ENCODE measurements around the gene GGA1. TPM values are rescaled to one million over a fixed set of nuclear protein-coding genes. Genes with fewer than 3 reads are reported as not detected.
"Not testable (repeated sequence)": the region's sequence is repeated elsewhere in the genome, so short reads cannot be mapped to it uniquely, and the experiment has no call there.

The GGA1 gene
- total and polyA plus RNA-seq, 10 donors = 43.4 to 134 (median 83.4) TPM

DNA sequence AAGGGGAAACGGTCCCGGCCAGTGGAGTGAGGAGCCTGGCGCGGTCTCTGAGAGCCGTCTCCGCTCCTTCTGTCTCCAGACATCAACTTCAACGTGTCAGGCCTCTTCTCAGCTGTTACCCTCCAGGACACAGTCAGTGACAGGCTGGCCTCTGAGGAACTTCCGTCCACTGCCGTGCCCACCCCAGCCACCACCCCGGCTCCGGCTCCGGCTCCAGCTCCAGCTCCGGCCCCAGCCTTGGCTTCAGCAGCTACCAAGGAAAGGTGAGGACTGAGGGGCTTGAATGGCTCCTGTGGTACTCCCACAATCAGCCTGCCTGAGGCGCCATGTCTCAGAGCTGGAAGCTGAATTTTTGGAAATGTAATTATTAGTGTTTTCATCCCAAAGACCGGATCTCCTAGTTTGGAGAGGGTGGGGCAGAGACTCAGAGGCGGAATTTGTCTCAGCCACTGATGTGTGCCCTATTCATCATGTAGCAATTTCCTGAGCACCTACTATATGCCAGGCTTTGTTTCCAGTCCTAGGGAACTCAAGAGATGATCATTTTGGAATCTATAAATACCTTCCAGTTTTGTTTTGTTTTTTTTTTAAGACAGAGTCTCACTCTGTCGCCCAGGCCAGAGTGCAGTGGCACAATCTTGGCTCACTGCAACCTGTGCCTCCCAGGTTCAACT, 42.0 kb downstream of the GGA1 start:
- DNase-seq = no peak
- H3K27ac ChIP-seq = no peak overlapping the region
- intact Hi-C loops (cut with DNase I; ENCODE audit: low total_unique reads) = no loop called here
- H3K36me3 ChIP-seq = peaks cover 0 to 100% (median 91%) of the 10 kb centered on the region in 6 donors
- no peaks in the 10 kb centered on the region for H3K9me3 ChIP-seq
- no peaks in the 10 kb centered on the region for H3K27me3 ChIP-seq (replicated peaks in 1 of 7)
- H3K4me1 ChIP-seq = no peaks in the 10 kb centered on the region
- no peak overlapping the region for H3K4me3 ChIP-seq
- TF ChIP-seq POLR2AphosphoS5 (IDR thresholded peaks at IDR 0.05) (peak in 1 of 3 donors; percentile 24), POLR2A (IDR thresholded peaks at IDR 0.05) (no peak)
- 94 to 98% (median 95%) methylated on average over 16 to 17 of the region's 17 CpGs for WGBS, 5 donors

GRCh38 chr22:37654563-37655251, 46.1 kb downstream of the GGA1 start:
- H3K27ac ChIP-seq = no peak overlapping the region
- intact Hi-C loops (cut with DNase I; ENCODE audit: low total_unique reads) = no loop called here

DNA sequence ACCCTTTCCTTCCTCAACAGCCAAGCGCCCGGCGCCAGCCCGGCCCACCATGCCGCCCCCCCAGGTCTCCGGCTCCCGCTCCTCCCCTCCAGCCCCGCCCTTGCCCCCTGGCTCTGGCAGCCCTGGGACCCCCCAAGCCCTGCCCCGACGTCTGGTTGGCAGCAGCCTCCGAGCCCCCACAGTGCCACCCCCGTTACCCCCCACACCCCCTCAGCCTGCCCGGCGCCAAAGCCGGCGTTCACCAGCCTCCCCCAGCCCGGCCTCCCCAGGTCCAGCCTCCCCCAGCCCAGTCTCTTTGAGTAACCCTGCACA, 46.6 kb downstream of the GGA1 start:
- H3K27ac ChIP-seq = no peak overlapping the region
- H3K4me1 ChIP-seq = peaks cover 12 to 22% (median 19%) of the 10 kb centered on the region in 6 donors
- TF ChIP-seq CTCF (IDR thresholded peaks at IDR 0.05 in 8 of 11, conservative IDR thresholded peaks at IDR 0.05 in 3 of 11) = no peak
- no peak for TF ChIP-seq POLR2A (IDR thresholded peaks at IDR 0.05)
- no peak for TF ChIP-seq POLR2AphosphoS5 (IDR thresholded peaks at IDR 0.05)
- H3K27me3 ChIP-seq (replicated peaks in 1 of 7) = no peaks in the 10 kb centered on the region
- no peak overlapping the region for H3K4me3 ChIP-seq
- H3K9me3 ChIP-seq = no peaks in the 10 kb centered on the region
- intact Hi-C loops (cut with DNase I; ENCODE audit: low total_unique reads) = no loop called here
- WGBS, 5 donors = 82 to 89% (median 87%) methylated on average over 10 to 17 of the region's 17 CpGs
- peaks cover 0 to 57% (median 46%) of the 10 kb centered on the region in 6 donors for H3K36me3 ChIP-seq
- no peak for DNase-seq

More at GRCh38 chr22:37654563-37655251, 46.1 kb downstream of the GGA1 start:
- Histone ChIP-seq H3K27me3 (replicated peaks in 1 of 7) (no peaks in the 10 kb centered on the region), H3K9me3 (no peaks in the 10 kb centered on the region), H3K4me1 (peaks cover 8 to 17% (median 14%) of the 10 kb centered on the region in 6 donors), H3K4me3 (no peak overlapping the region), H3K36me3 (peaks cover 0 to 62% (median 51%) of the 10 kb centered on the region in 6 donors)
- TF ChIP-seq CTCF (IDR thresholded peaks at IDR 0.05 in 8 of 11, conservative IDR thresholded peaks at IDR 0.05 in 3 of 11) (no peak), POLR2AphosphoS5 (IDR thresholded peaks at IDR 0.05) (no peak), POLR2A (IDR thresholded peaks at IDR 0.05) (no peak)
- DNase-seq = no peak
- 82 to 95% (median 86%) methylated on average over 13 to 14 of the region's 14 CpGs for WGBS, 5 donors

DNA sequence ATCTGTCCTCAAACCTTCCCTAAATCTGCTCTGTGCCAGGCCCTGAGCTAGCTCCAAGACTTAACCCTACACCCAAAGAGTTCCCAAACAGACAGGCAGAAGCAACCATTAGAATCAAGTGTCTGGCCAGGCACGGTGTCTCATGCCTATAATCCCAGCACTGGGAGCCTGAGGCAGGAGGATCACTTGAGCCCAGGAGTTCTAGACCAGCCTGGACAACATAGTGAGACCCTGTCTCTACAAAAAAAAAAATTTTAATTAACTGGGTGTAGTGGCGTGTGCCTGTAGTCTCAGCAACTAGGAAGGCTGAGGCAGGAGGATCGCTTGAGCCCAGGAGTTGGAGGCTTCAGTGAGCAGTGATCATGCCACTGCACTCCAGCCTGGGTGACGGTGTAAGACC, 47.9 kb downstream of the GGA1 start:
- DNase-seq; H3K4me3 ChIP-seq; intact Hi-C loops (cut with DNase I; ENCODE audit: low total_unique reads); H3K27me3 ChIP-seq (replicated peaks in 1 of 7); H3K9me3 ChIP-seq: not testable (repeated sequence)
- Histone ChIP-seq H3K36me3 (peaks cover 0 to 44% (median 33%) of the 10 kb centered on the region in 6 donors), H3K27ac (peak overlapping the region in 1 of 8 donors; percentile 5), H3K4me1 (peaks cover 19 to 35% (median 33%) of the 10 kb centered on the region in 6 donors)
- WGBS, 5 donors = 93 to 97% (median 96%) methylated on average over 4 of the region's 4 CpGs

- Histone ChIP-seq H3K27me3 (replicated peaks in 1 of 7) (no peaks in the 10 kb centered on the region), H3K36me3 (peaks cover 0 to 33% (median 23%) of the 10 kb centered on the region in 6 donors), H3K27ac (peak overlapping the region; percentile 72 to 88 (median 80)), H3K4me1 (peaks cover 19 to 46% (median 42%) of the 10 kb centered on the region in 6 donors), H3K4me3 (peak overlapping the region in 7 of 8 donors; percentile 28 to 95 (median 79)), H3K9me3 (no peaks in the 10 kb centered on the region)
- DNase-seq = no peak
- 9 to 15% (median 13%) methylated on average over 6 of the region's 6 CpGs for whole genome bisulfite sequencing, 5 donors
- no peak for TF ChIP-seq CTCF (IDR thresholded peaks at IDR 0.05 in 8 of 11, conservative IDR thresholded peaks at IDR 0.05 in 3 of 11)
- TF ChIP-seq POLR2AphosphoS5 (IDR thresholded peaks at IDR 0.05) = no peak
- no peak for TF ChIP-seq POLR2A (IDR thresholded peaks at IDR 0.05)
- intact Hi-C loops (cut with DNase I; ENCODE audit: low total_unique reads) = no loop called here
Observed at GRCh38 chr22:37657590-37658132, 49.0 kb downstream of the GGA1 start.

All from spleen (tissue), 11 donors.